ENCODE data around the gene ALG8. TPM values are rescaled to one million over a fixed set of nuclear protein-coding genes. Genes with fewer than 3 reads are reported as not detected.

ALG8 gene
- total RNA-seq, 1 donor from 2014 or later = 43.7 TPM

DNA sequence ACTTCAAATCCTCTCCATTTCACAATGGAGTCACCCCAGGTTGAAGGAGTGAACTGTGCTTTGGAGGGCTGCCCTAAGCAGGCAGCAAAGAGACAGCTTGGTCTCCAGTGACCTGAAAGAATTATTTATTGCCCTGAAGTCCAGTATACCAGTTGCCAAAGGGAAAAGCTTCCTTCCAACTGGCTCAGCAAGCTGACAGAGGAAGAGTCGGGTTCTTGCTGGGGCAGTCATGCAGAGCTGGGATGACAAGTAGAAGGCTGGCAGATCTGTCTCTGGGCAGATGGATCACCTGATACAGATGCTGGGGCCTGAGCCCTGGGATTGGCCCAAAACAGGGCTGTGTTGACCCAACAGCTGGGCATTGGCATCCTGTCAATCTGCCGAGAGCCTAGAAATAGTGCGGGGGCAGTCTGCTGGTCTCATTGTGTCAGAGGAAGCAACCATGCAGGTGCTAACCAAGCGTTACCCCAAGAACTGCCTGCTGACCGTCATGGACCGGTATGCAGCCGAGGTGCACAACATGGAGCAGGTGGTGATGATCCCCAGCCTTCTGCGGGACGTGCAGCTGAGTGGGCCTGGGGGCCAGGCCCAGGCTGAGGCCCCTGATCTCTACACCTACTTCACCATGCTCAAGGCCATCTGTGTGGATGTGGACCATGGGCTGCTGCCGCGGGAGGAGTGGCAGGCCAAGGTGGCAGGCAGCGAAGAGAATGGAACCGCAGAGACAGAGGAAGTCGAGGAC is 75.8 kb downstream of the ALG8 start, which contains the start of gene THRSP:
Gene THRSP, plus strand, starts transcription at position 422 of the 742 bp plus-strand sequence. Its CDS starts 21 bp downstream, at position 443.
- Mint-ChIP-seq H3K4me3 (ENCODE audit: unreplicated experiment) (no peak within 1 kb of the TSS), H3K36me3 (ENCODE audit: low read depth, unreplicated experiment) (peaks cover 9% of the 10 kb centered on the region), H3K27ac (ENCODE audit: unreplicated experiment) (no peak within 1 kb of the TSS), H3K9me3 (ENCODE audit: unreplicated experiment) (peaks cover 2% of the 10 kb centered on the region), H3K4me1 (ENCODE audit: low read depth, unreplicated experiment) (peaks cover 3% of the 10 kb centered on the region), H3K27me3 (ENCODE audit: low read depth, unreplicated experiment) (no peaks in the 10 kb centered on the region)
- Histone ChIP-seq H3K36me3 (ENCODE audit: insufficient read depth, low read length) (no peaks in the 10 kb centered on the region), H3K9me3 (ENCODE audit: insufficient read depth, low read depth, low read length) (no peaks in the 10 kb centered on the region), H3K27ac (ENCODE audit: low read depth, low read length) (no peak within 1 kb of the TSS), H2AFZ (ENCODE audit: low read depth, low read length) (no peak within 1 kb of the TSS), H4K20me1 (ENCODE audit: insufficient read depth, low read length) (peaks cover 6% of the 10 kb centered on the region), H3K79me2 (ENCODE audit: insufficient read depth, low read length) (no peaks in the 10 kb centered on the region), H3K4me3 (ENCODE audit: insufficient read depth, low read depth, low read length) (no peak within 1 kb of the TSS), H3K4me1 (ENCODE audit: insufficient read depth, low read length) (no peaks in the 10 kb centered on the region), H3K9ac (ENCODE audit: low read length) (no peak within 1 kb of the TSS), H3K27me3 (ENCODE audit: insufficient read depth, low read length) (no peaks in the 10 kb centered on the region), H3K4me2 (ENCODE audit: low read length) (no peak within 1 kb of the TSS)
- TF ChIP-seq, protein P1, sequence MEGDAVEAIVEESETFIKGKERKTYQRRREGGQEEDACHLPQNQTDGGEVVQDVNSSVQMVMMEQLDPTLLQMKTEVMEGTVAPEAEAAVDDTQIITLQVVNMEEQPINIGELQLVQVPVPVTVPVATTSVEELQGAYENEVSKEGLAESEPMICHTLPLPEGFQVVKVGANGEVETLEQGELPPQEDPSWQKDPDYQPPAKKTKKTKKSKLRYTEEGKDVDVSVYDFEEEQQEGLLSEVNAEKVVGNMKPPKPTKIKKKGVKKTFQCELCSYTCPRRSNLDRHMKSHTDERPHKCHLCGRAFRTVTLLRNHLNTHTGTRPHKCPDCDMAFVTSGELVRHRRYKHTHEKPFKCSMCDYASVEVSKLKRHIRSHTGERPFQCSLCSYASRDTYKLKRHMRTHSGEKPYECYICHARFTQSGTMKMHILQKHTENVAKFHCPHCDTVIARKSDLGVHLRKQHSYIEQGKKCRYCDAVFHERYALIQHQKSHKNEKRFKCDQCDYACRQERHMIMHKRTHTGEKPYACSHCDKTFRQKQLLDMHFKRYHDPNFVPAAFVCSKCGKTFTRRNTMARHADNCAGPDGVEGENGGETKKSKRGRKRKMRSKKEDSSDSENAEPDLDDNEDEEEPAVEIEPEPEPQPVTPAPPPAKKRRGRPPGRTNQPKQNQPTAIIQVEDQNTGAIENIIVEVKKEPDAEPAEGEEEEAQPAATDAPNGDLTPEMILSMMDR (IDR thresholded peaks at IDR 0.05; ENCODE audit: insufficient read depth, low read depth, low read length) = no peak
- TF ChIP-seq EZH2 (IDR thresholded peaks at IDR 0.05; ENCODE audit: insufficient read depth, low read length) = no peak
- no peak for FAIRE-seq
- DNase-seq (ENCODE audit: low read depth) = no peak

DNA sequence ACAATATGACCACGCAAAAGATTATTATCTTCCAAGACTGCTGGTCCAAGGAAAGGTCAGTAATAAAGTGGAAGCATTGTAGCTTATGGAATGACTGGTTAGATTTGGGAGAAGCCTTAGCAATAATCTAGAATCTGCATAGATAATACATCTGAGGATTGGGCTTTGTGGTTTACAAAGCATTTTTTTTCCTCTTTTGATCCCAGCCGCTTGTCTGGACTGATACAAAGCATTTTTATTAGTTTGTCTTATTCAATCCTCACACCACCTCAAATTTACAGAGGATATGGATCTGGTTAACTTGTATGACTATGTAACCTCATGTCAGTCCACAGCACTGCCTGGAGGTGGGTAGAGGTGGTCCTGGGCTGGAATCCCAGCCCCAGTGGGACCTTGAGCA is 76.8 kb downstream of the ALG8 start:
- Mint-ChIP-seq H3K27me3 (ENCODE audit: low read depth, unreplicated experiment) (no peaks in the 10 kb centered on the region), H3K4me3 (ENCODE audit: unreplicated experiment) (no peak overlapping the region), H3K27ac (ENCODE audit: unreplicated experiment) (no peak overlapping the region), H3K4me1 (ENCODE audit: low read depth, unreplicated experiment) (peaks cover 3% of the 10 kb centered on the region), H3K36me3 (ENCODE audit: low read depth, unreplicated experiment) (peaks cover 5% of the 10 kb centered on the region), H3K9me3 (ENCODE audit: unreplicated experiment) (peaks cover 2% of the 10 kb centered on the region)
- no peak overlapping the region for H3K4me2 ChIP-seq (ENCODE audit: low read length)
- no peak overlapping the region for H2AFZ ChIP-seq (ENCODE audit: low read depth, low read length)
- no peak overlapping the region for H3K27ac ChIP-seq (ENCODE audit: low read depth, low read length)
- TF ChIP-seq EZH2 (IDR thresholded peaks at IDR 0.05; ENCODE audit: insufficient read depth, low read length) = no peak
- TF ChIP-seq, protein P1 (IDR thresholded peaks at IDR 0.05; ENCODE audit: insufficient read depth, low read depth, low read length) = no peak
- no peak overlapping the region for H3K4me3 ChIP-seq (ENCODE audit: insufficient read depth, low read depth, low read length)
- H3K36me3 ChIP-seq (ENCODE audit: insufficient read depth, low read length) = no peaks in the 10 kb centered on the region
- peaks cover 1% of the 10 kb centered on the region for H4K20me1 ChIP-seq (ENCODE audit: insufficient read depth, low read length)
- DNase-seq (ENCODE audit: low read depth) = no peak
- no peaks in the 10 kb centered on the region for H3K79me2 ChIP-seq (ENCODE audit: insufficient read depth, low read length)
- H3K4me1 ChIP-seq (ENCODE audit: insufficient read depth, low read length) = no peaks in the 10 kb centered on the region
- H3K27me3 ChIP-seq (ENCODE audit: insufficient read depth, low read length) = no peaks in the 10 kb centered on the region
- no peak overlapping the region for H3K9ac ChIP-seq (ENCODE audit: low read length)
- H3K9me3 ChIP-seq (ENCODE audit: insufficient read depth, low read depth, low read length) = no peaks in the 10 kb centered on the region
- FAIRE-seq = no peak

DNA sequence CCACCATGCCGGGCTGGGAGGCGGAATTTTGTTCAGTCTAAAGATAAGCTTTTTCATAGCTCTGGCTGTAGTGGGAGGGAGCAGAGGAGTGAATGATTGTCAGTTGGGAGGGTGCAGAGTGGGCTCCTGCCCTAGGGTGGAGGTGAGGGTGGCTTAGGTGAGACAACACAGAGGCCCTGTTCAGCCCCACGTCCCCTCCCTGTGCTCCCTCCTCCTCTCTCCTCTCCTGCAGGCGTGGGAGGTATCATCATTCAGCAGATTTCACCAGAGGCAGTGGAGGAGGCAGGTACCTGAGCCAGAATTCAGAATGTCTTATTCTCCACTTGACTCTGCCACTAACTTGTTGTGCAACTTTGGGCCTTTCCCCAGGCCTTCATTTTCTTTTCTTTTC is 77.5 kb downstream of the ALG8 start:
- Mint-ChIP-seq H3K36me3 (ENCODE audit: low read depth, unreplicated experiment) (peaks cover 8% of the 10 kb centered on the region), H3K9me3 (ENCODE audit: unreplicated experiment) (peaks cover 2% of the 10 kb centered on the region), H3K4me1 (ENCODE audit: low read depth, unreplicated experiment) (peaks cover 3% of the 10 kb centered on the region), H3K27me3 (ENCODE audit: low read depth, unreplicated experiment) (no peaks in the 10 kb centered on the region), H3K4me3 (ENCODE audit: unreplicated experiment) (no peak overlapping the region), H3K27ac (ENCODE audit: unreplicated experiment) (no peak overlapping the region)
- H3K79me2 ChIP-seq (ENCODE audit: insufficient read depth, low read length) = no peaks in the 10 kb centered on the region
- TF ChIP-seq, protein P1 (IDR thresholded peaks at IDR 0.05; ENCODE audit: insufficient read depth, low read depth, low read length) = no peak
- TF ChIP-seq EZH2 (IDR thresholded peaks at IDR 0.05; ENCODE audit: insufficient read depth, low read length) = no peak
- no peak overlapping the region for H3K27ac ChIP-seq (ENCODE audit: low read depth, low read length)
- H3K36me3 ChIP-seq (ENCODE audit: insufficient read depth, low read length) = no peaks in the 10 kb centered on the region
- no peaks in the 10 kb centered on the region for H4K20me1 ChIP-seq (ENCODE audit: insufficient read depth, low read length)
- no peaks in the 10 kb centered on the region for H3K27me3 ChIP-seq (ENCODE audit: insufficient read depth, low read length)
- H3K4me1 ChIP-seq (ENCODE audit: insufficient read depth, low read length) = no peaks in the 10 kb centered on the region
- DNase-seq (ENCODE audit: low read depth) (no peak), FAIRE-seq (no peak)
- no peaks in the 10 kb centered on the region for H3K9me3 ChIP-seq (ENCODE audit: insufficient read depth, low read depth, low read length)
- no peak overlapping the region for H2AFZ ChIP-seq (ENCODE audit: low read depth, low read length)
- H3K4me2 ChIP-seq (ENCODE audit: low read length) = no peak overlapping the region
- H3K9ac ChIP-seq (ENCODE audit: low read length) = no peak overlapping the region
- no peak overlapping the region for H3K4me3 ChIP-seq (ENCODE audit: insufficient read depth, low read depth, low read length)
